Left lung (tissue), 10 donors: Measurements from ENCODE around the gene PROKR1. TPM values are rescaled to one million over a fixed set of nuclear protein-coding genes. Genes with fewer than 3 reads are reported as not detected.

Experiments
- ATAC-seq: fragments of 200-7000 bp; cut with Tn5 transposase; one replicate; pipeline ENCODE4 v1.9.1; 2020; ENCODE audit warnings: moderate library complexity
- DNase-seq, 4 donors: peaks; one replicate each; pipeline ENCODE4 v3.0.0-alpha.2; 2013 to 2020
- H3K27ac ChIP-seq, 2 donors: fragments of 200-600 bp; sonication (generic) in 1 of 2; one replicate each; pipeline versions ENCODE4 v1.5.0 to v1.8.0; 2020 to 2021
- H3K27me3 ChIP-seq, 2 donors: fragments of 200-600 bp; sonication (generic) in 1 of 2; one replicate each; pipeline versions ENCODE4 v1.5.0 to v1.8.0; 2020 to 2021
- H3K36me3 ChIP-seq, 2 donors: fragments of 200-600 bp; sonication (generic) in 1 of 2; one replicate each; pipeline versions ENCODE4 v1.5.0 to v1.8.0; 2020 to 2021
- H3K4me1 ChIP-seq, 2 donors: fragments of 200-600 bp; one replicate each; pipeline ENCODE4 v1.8.0; 2021
- H3K4me3 ChIP-seq, 2 donors: fragments of 200-600 bp; sonication (generic) in 1 of 2; one replicate each; pipeline versions ENCODE4 v1.5.0 to v1.8.0; 2020 to 2021; ENCODE audit warnings: mild to moderate bottlenecking in 1 of 2
- H3K9me3 ChIP-seq, 2 donors: fragments of 200-600 bp; sonication (generic) in 1 of 2; one replicate each; pipeline versions ENCODE4 v1.5.0 to v1.8.0; 2020 to 2021
- intact Hi-C, 2 donors: fragments of 100-400 bp; cut with DNase I; formaldehyde crosslinking; loops; one replicate each; pipeline versions ENCODE4 v1.11.2 to v1.14.2; 2022
- polyA plus RNA-seq, 6 donors: library from polyadenylated mRNA; unstranded; fragments of 120-200 nt; gene quantifications; one replicate each; pipeline ENCODE4 v1.2.1, GENCODE V29; 2013; ENCODE audit not compliant: insufficient read length in 6 of 6
- total RNA-seq, 2 donors: library from RNA; stranded (reverse); fragmentation: NEBNext Ultra II Directional; extraction: Animal tissue kit (Norgen Biotek cat#: 25700); gene quantifications; one replicate each; pipeline ENCODE4 v1.2.1, GENCODE V29; 2021
- TF ChIP-seq, protein P1 (sequence below), 2 donors: fragments of 200-600 bp; sonication (generic) in 1 of 2; IDR thresholded peaks; one replicate each; pipeline versions ENCODE4 v1.5.0 to v1.8.0; 2021; ENCODE audit warnings: antibody characterized with exemption in 2 of 2
- donor health status: DM: no; HTN: yes; CAD: no.
- donor health status: DM: no; HTN: no; CAD: no.

The PROKR1 gene
- total and polyA plus RNA-seq, 8 donors = 0.04 to 0.14 (median 0.09) TPM; not detected in 2

GRCh38 chr2:68612765-68613519, 30.4 kb upstream of the PROKR1 start:
- DNase-seq = no peak
- Histone ChIP-seq H3K4me3 (no peak overlapping the region), H3K36me3 (no peaks in the 10 kb centered on the region), H3K4me1 (no peaks in the 10 kb centered on the region), H3K27me3 (no peaks in the 10 kb centered on the region), H3K9me3 (peaks cover 0 to 16% of the 10 kb centered on the region in 2 donors), H3K27ac (no peak overlapping the region)
- TF ChIP-seq, protein P1, sequence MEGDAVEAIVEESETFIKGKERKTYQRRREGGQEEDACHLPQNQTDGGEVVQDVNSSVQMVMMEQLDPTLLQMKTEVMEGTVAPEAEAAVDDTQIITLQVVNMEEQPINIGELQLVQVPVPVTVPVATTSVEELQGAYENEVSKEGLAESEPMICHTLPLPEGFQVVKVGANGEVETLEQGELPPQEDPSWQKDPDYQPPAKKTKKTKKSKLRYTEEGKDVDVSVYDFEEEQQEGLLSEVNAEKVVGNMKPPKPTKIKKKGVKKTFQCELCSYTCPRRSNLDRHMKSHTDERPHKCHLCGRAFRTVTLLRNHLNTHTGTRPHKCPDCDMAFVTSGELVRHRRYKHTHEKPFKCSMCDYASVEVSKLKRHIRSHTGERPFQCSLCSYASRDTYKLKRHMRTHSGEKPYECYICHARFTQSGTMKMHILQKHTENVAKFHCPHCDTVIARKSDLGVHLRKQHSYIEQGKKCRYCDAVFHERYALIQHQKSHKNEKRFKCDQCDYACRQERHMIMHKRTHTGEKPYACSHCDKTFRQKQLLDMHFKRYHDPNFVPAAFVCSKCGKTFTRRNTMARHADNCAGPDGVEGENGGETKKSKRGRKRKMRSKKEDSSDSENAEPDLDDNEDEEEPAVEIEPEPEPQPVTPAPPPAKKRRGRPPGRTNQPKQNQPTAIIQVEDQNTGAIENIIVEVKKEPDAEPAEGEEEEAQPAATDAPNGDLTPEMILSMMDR (IDR thresholded peaks at IDR 0.05) = no peak
- intact Hi-C loops = no loop called here
- ATAC-seq = no peak

DNA sequence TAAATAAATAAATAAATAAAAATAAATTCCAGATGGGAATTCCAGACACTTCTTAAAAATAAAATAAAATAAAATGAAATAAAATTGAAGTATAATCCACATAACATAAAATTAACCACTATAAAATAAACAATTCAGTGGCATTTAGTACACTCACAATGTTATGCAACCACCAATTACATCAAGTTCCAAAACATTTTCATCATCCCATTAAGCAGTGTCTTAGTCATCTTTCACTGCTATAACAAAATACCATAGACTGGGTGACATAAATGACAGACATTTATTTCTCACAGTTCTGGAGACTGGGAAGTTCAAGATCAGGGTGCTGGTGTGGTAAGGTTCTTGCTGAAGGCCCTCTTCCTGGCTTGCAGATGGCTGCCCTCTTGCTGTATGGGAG, 22.6 kb upstream of the PROKR1 start:
- TF ChIP-seq, protein P1 (IDR thresholded peaks at IDR 0.05) = no peak
- Histone ChIP-seq H3K36me3 (no peaks in the 10 kb centered on the region), H3K27me3 (no peaks in the 10 kb centered on the region), H3K4me3 (no peak overlapping the region), H3K4me1 (no peaks in the 10 kb centered on the region), H3K27ac (no peak overlapping the region), H3K9me3 (peaks cover 0 to 22% of the 10 kb centered on the region in 2 donors)
- no peak for DNase-seq
- ATAC-seq = no peak
- intact Hi-C loops = no loop called here

- ATAC-seq = no peak
- H3K4me3 ChIP-seq = no peak overlapping the region
- DNase-seq = no peak
- no peaks in the 10 kb centered on the region for H3K27me3 ChIP-seq
- H3K9me3 ChIP-seq = peaks cover 0 to 24% of the 10 kb centered on the region in 2 donors
- no peaks in the 10 kb centered on the region for H3K4me1 ChIP-seq
- TF ChIP-seq, protein P1 (IDR thresholded peaks at IDR 0.05) = no peak
- no peaks in the 10 kb centered on the region for H3K36me3 ChIP-seq
- intact Hi-C loops = no loop called here
- no peak overlapping the region for H3K27ac ChIP-seq
Observed at GRCh38 chr2:68623820-68624219, 19.6 kb upstream of the PROKR1 start.

DNA sequence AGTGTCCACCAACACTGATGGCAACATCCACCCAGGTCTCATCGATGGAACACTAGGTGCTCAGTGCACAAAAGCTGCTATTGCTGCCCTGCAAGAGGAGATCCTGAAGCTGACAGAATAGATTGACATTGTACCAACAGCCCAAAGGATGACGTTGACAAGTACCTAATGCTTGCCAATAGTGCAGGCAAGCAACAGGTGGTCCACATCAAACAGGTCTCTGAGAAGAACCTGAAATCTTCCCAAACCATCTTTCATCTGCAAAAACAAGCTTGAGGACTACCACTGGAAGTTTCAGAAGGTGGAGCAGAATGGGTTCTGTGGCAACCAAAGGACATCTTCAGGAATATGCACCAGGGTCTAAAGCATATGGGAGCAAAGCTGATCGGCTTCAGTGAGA, 15.8 kb upstream of the PROKR1 start:
- ATAC-seq = no peak

DNA sequence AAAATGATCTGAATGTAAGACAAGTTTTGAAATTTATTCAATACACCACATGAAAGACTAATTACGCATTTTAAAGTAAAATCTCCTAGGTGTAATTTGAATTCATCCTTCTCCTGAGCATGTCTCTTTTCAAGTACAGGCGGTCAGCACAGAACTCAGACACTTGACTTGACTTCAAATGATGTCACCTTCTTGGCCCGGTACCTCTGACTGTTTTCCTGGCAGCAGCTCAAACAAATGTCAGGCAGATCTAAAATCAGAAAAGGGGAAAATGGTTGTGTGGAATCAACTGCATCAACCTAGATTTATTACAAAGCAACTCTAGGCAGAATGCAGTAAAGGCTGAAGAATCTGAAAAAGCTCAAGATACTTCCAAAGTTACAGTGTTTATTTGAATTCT, 11.4 kb upstream of the PROKR1 start:
- H3K4me1 ChIP-seq = no peaks in the 10 kb centered on the region
- TF ChIP-seq, protein P1 (IDR thresholded peaks at IDR 0.05) = no peak
- H3K4me3 ChIP-seq = no peak overlapping the region
- H3K27ac ChIP-seq = no peak overlapping the region
- DNase-seq (peak in 1 of 4 donors; percentile 23), ATAC-seq (peak; percentile 23)
- no peaks in the 10 kb centered on the region for H3K36me3 ChIP-seq
- intact Hi-C loops = no loop called here
- no peaks in the 10 kb centered on the region for H3K27me3 ChIP-seq
- H3K9me3 ChIP-seq = peaks cover 0 to 2% of the 10 kb centered on the region in 2 donors

More for the DNA sequence above, 15.8 kb upstream of the PROKR1 start:
- DNase-seq = no peak
- intact Hi-C loops = no loop called here
- H3K4me1 ChIP-seq = no peaks in the 10 kb centered on the region
- TF ChIP-seq, protein P1 (IDR thresholded peaks at IDR 0.05) = no peak
- H3K36me3 ChIP-seq = no peaks in the 10 kb centered on the region
- H3K4me3 ChIP-seq = no peak overlapping the region
- H3K27ac ChIP-seq = no peak overlapping the region
- H3K9me3 ChIP-seq = peaks cover 0 to 13% of the 10 kb centered on the region in 2 donors
- H3K27me3 ChIP-seq = no peaks in the 10 kb centered on the region
